Bronchus fibroblast of lung (primary cell): Measurements from ENCODE around the gene BEND7. TPM values are rescaled to one million over a fixed set of nuclear protein-coding genes. Genes with fewer than 3 reads are reported as not detected.

Experiments
- total RNA-seq: library from RNA; depleted of rRNA; stranded (reverse); fragments of >200 nt; gene quantifications from 2 replicates; pipeline ENCODE4 v1.2.3, GENCODE V29; 2015

The BEND7 gene
- 0.34 and 0.74 TPM in 2 replicates for total RNA-seq

GRCh38 chr10:13528875-13529713 is at the start of gene BEND7:
Gene BEND7, minus strand, starts transcription at chr10:13529014. Its CDS starts 481 bp downstream, at chr10:13528533.

Other genes with a start within 250 kb of the BEND7 start
- 16.5 and 19.2 TPM in 2 replicates for gene PHYH, start 228.9 kb downstream of the BEND7 start, total RNA-seq
- 54.4 and 54.5 TPM in 2 replicates for gene SEPHS1, start 180.7 kb downstream of the BEND7 start, total RNA-seq
- gene PRPF18, start 58.0 kb upstream of the BEND7 start, total RNA-seq: 14.7 and 21.7 TPM in 2 replicates